PC-9 (cell line): ENCODE data around the gene KIF22. TPM values are rescaled to one million over a fixed set of nuclear protein-coding genes. Genes with fewer than 3 reads are reported as not detected.

Experiments
- BruUV-seq: library from RNA; stranded (reverse); fragments of 400-500 nt; replicated peaks from 2 replicates; lab custom pipeline; 2021; lab: Mats Ljungman, UMichigan
- CTCF ChIA-PET: fragments of 300-600 bp; sonication (Branson Sonifier 250); formaldehyde crosslinking; loops from one replicate; lab custom pipeline; 2022; ENCODE audit warnings: antibody characterized with exemption; lab: Charles Lee
- POLR2A ChIA-PET: fragments of 300-600 bp; sonication (Branson Sonifier 250); formaldehyde crosslinking; loops from one replicate; lab custom pipeline; 2022; ENCODE audit warnings: antibody characterized with exemption; ENCODE audit not compliant: unreplicated experiment; lab: Charles Lee
- DNase-seq, 2 experiments: peaks; one replicate each; pipeline versions ENCODE4 v3.0.0 to v3.0.0-alpha.2; 2015 to 2022; ENCODE audit warnings: mixed read lengths in 1 of 2
- H2AFZ ChIP-seq: fragments of 200-600 bp; sonication (generic); 2 replicates; pipeline ENCODE4 v1.8.1; 2017; ENCODE audit warnings: antibody characterized with exemption
- H3F3A ChIP-seq: fragments of 200-600 bp; sonication (generic); 2 replicates; pipeline ENCODE4 v1.8.1; 2017; ENCODE audit warnings: antibody characterized with exemption, mild to moderate bottlenecking, low read depth; ENCODE audit not compliant: insufficient read depth
- H3K27ac ChIP-seq: fragments of 200-600 bp; sonication (generic); 2 replicates; pipeline ENCODE4 v1.6.1; 2016; ENCODE audit warnings: mixed run types
- H3K27me3 ChIP-seq: fragments of 200-600 bp; sonication (generic); 2 replicates; pipeline ENCODE4 v1.6.1; 2016; ENCODE audit warnings: low read depth, mixed run types; ENCODE audit not compliant: insufficient read depth
- H3K36me3 ChIP-seq: fragments of 200-600 bp; sonication (generic); 2 replicates; pipeline ENCODE4 v1.6.1; 2016; ENCODE audit warnings: low read depth, mixed run types
- H3K4me1 ChIP-seq: fragments of 200-600 bp; sonication (generic); replicated peaks from 2 replicates; pipeline ENCODE4 v1.6.1; 2016; ENCODE audit warnings: mixed run types; ENCODE audit not compliant: insufficient read depth
- H3K4me2 ChIP-seq: fragments of 200-600 bp; sonication (generic); 2 replicates; pipeline ENCODE4 v1.6.1; 2017; ENCODE audit warnings: mixed run types
- H3K4me3 ChIP-seq: fragments of 200-600 bp; sonication (generic); 2 replicates; pipeline ENCODE4 v1.6.1; 2016; ENCODE audit warnings: mixed run types
- H3K79me2 ChIP-seq: fragments of 200-600 bp; sonication (generic); 2 replicates; pipeline ENCODE4 v1.6.1; 2017; ENCODE audit warnings: low read depth, mixed run types
- H3K9me2 ChIP-seq: fragments of 200-600 bp; sonication (generic); 2 replicates; pipeline ENCODE4 v1.8.1; 2017; ENCODE audit warnings: mild to moderate bottlenecking; ENCODE audit not compliant: insufficient read depth
- H3K9me3 ChIP-seq: fragments of 200-600 bp; sonication (generic); 2 replicates; pipeline ENCODE4 v1.8.1; 2016; ENCODE audit warnings: low read depth; ENCODE audit not compliant: insufficient read depth
- H4K20me1 ChIP-seq: fragments of 200-600 bp; sonication (generic); 2 replicates; pipeline ENCODE4 v1.8.1; 2017; ENCODE audit not compliant: insufficient read depth
- CTCF ChIP-seq: fragments of 200-600 bp; sonication (generic); conservative IDR thresholded peaks from 2 replicates; pipeline ENCODE4 v1.6.1; 2017; ENCODE audit warnings: mixed run types, antibody characterized with exemption, mild to moderate bottlenecking, moderate library complexity
- EZH2 ChIP-seq: fragments of 200-600 bp; sonication (generic); IDR thresholded peaks from 2 replicates; pipeline ENCODE4 v1.8.0; 2017; ENCODE audit warnings: antibody characterized with exemption, low read depth
- intact Hi-C: fragments of 100-400 bp; cut with micrococcal nuclease; formaldehyde crosslinking; loops from one replicate; pipeline ENCODE4 v1.10.0; 2022; ENCODE audit not compliant: unreplicated experiment
- total RNA-seq: library from RNA; stranded (reverse); gene quantifications from 2 replicates; pipeline ENCODE4 v1.2.3, GENCODE V29; 2021

Gene KIF22
- total RNA-seq, 1 experiment from 2014 or later: 179 TPM

GRCh38 chr16:29850998-29851397, 60.4 kb downstream of the KIF22 start:
- DNase-seq: no peak
- CTCF ChIA-PET: no interaction called here
- BruUV-seq: no TSS peak

GRCh38 chr16:29852654-29853053, 62.1 kb downstream of the KIF22 start:
- H3K27ac ChIP-seq: no peak overlapping the region
- no peaks in the 10 kb centered on the region for H3K27me3 ChIP-seq
- H3F3A ChIP-seq: no peaks in the 10 kb centered on the region
- H3K9me3 ChIP-seq: no peaks in the 10 kb centered on the region
- no peaks in the 10 kb centered on the region for H4K20me1 ChIP-seq
- no peak overlapping the region for H3K4me3 ChIP-seq
- H3K4me1 ChIP-seq: no peaks in the 10 kb centered on the region
- CTCF ChIA-PET: no interaction called here
- no peaks in the 10 kb centered on the region for H3K79me2 ChIP-seq
- no peaks in the 10 kb centered on the region for H3K9me2 ChIP-seq
- POLR2A ChIA-PET: no interaction called here
- TF ChIP-seq CTCF (no peak), EZH2 (no peak)
- intact Hi-C loops: no loop called here
- H3K36me3 ChIP-seq: no peaks in the 10 kb centered on the region
- no peak for DNase-seq
- BruUV-seq: no TSS peak
- H3K4me2 ChIP-seq: no peak overlapping the region
- no peak overlapping the region for H2AFZ ChIP-seq

More at GRCh38 chr16:29850998-29851397, 60.4 kb downstream of the KIF22 start:
- H3F3A ChIP-seq: no peaks in the 10 kb centered on the region; the same call in 1 of the 2 replicates
- POLR2A ChIA-PET: interaction anchor here (0.6 to 0.7 kb wide), 2 partner anchors 151 to 759 kb away, joined by 7 to 9 read pairs; partner anchors contain the start of gene ZNF689
- H3K4me3 ChIP-seq: no peak overlapping the region
- H2AFZ ChIP-seq: no peak overlapping the region
- no peaks in the 10 kb centered on the region for H4K20me1 ChIP-seq
- no peaks in the 10 kb centered on the region for H3K4me1 ChIP-seq
- no peaks in the 10 kb centered on the region for H3K9me3 ChIP-seq
- no peaks in the 10 kb centered on the region for H3K79me2 ChIP-seq
- TF ChIP-seq EZH2 (no peak), CTCF (no peak)
- H3K4me2 ChIP-seq: no peak overlapping the region
- no peaks in the 10 kb centered on the region for H3K27me3 ChIP-seq
- no peaks in the 10 kb centered on the region for H3K9me2 ChIP-seq
- intact Hi-C loops: no loop called here
- H3K36me3 ChIP-seq: no peaks in the 10 kb centered on the region
- no peak overlapping the region for H3K27ac ChIP-seq

- no peaks in the 10 kb centered on the region for H3F3A ChIP-seq
- H3K9me2 ChIP-seq: no peaks in the 10 kb centered on the region
- CTCF ChIA-PET: interaction anchor here (0.7 kb wide), 1 partner anchor 27 kb away, joined by 10 read pairs; no protein-coding TSS in a partner anchor
- no peak overlapping the region for H3K27ac ChIP-seq
- DNase-seq: no peak
- no peaks in the 10 kb centered on the region for H3K27me3 ChIP-seq
- H3K4me3 ChIP-seq: no peak overlapping the region
- intact Hi-C loops: no loop called here
- TF ChIP-seq CTCF (no peak), EZH2 (no peak)
- no peaks in the 10 kb centered on the region for H3K9me3 ChIP-seq
- H3K79me2 ChIP-seq: no peaks in the 10 kb centered on the region
- BruUV-seq: no TSS peak
- POLR2A ChIA-PET: no interaction called here
- no peak overlapping the region for H2AFZ ChIP-seq
- no peaks in the 10 kb centered on the region for H3K4me1 ChIP-seq
- H3K36me3 ChIP-seq: no peaks in the 10 kb centered on the region
- no peak overlapping the region for H3K4me2 ChIP-seq
- H4K20me1 ChIP-seq: no peaks in the 10 kb centered on the region
Observed at GRCh38 chr16:29854520-29855100, 64.1 kb downstream of the KIF22 start.

Other genes starting within 250 kb of the KIF22 start
- gene SPN, start 127.5 kb upstream of the KIF22 start, total RNA-seq: 0.15 and 0.17 TPM in 2 replicates
- gene QPRT, start 111.6 kb upstream of the KIF22 start, total RNA-seq: 247 and 310 TPM in 2 replicates
- not detected in 2 replicates for gene C16orf54, start 44.8 kb upstream of the KIF22 start, total RNA-seq
- 0.13 and 0.26 TPM in 2 replicates for gene ZG16, start 12.5 kb upstream of the KIF22 start, total RNA-seq
- 463 and 481 TPM in 2 replicates for gene MAZ, start 15.8 kb downstream of the KIF22 start, total RNA-seq
- gene PRRT2, start 21.4 kb downstream of the KIF22 start, total RNA-seq: 4.9 and 6.3 TPM in 2 replicates
- gene PAGR1, start 25.4 kb downstream of the KIF22 start, total RNA-seq: 27.5 and 44.6 TPM in 2 replicates
- gene MVP, start 29.7 kb downstream of the KIF22 start, total RNA-seq: 197 and 208 TPM in 2 replicates
- gene CDIPT, start 72.5 kb downstream of the KIF22 start, total RNA-seq: 90.6 and 133 TPM in 2 replicates
- 46.5 and 64.0 TPM in 2 replicates for gene SEZ6L2, start 108.8 kb downstream of the KIF22 start, total RNA-seq
- gene ASPHD1, start 109.7 kb downstream of the KIF22 start, total RNA-seq: 8.3 and 11.3 TPM in 2 replicates
- 52.7 and 72.0 TPM in 2 replicates for gene KCTD13, start 135.5 kb downstream of the KIF22 start, total RNA-seq
- 141 and 203 TPM in 2 replicates for gene TMEM219, start 171.3 kb downstream of the KIF22 start, total RNA-seq
- gene TAOK2, start 183.1 kb downstream of the KIF22 start, total RNA-seq: 76.6 and 82.9 TPM in 2 replicates
- gene HIRIP3, start 204.9 kb downstream of the KIF22 start, total RNA-seq: 27.0 and 27.3 TPM in 2 replicates
- 102 TPM in 2 replicates for gene INO80E, start 205.5 kb downstream of the KIF22 start, total RNA-seq
- gene DOC2A, start 220.3 kb downstream of the KIF22 start, total RNA-seq: 11.0 and 11.3 TPM in 2 replicates
- not detected in 2 replicates for gene C16orf92, start 232.4 kb downstream of the KIF22 start, total RNA-seq
- 5.8 and 9.7 TPM in 2 replicates for gene TLCD3B, start 240.5 kb downstream of the KIF22 start, total RNA-seq